Astrocyte (in vitro differentiated cells and primary cell): Measurements from ENCODE around the gene GKAP1. TPM values are rescaled to one million over a fixed set of nuclear protein-coding genes. Genes with fewer than 3 reads are reported as not detected.

Experiments
- DNase-seq: peaks from one replicate; pipeline ENCODE4 v3.0.0-alpha.2; 2010; ENCODE audit warnings: low read depth
- FAIRE-seq: peaks from 2 replicates; lab custom pipeline; 2011; peaks lifted over from hg19 to GRCh38; lab: Jason Lieb, UNC
- H2AFZ ChIP-seq: 2 replicates; pipeline ENCODE4 v1.6.0; 2012; ENCODE audit warnings: low read depth, low read length, inconsistent platforms
- H3K27ac ChIP-seq: 2 replicates; pipeline ENCODE4 v1.5.1; 2011; ENCODE audit warnings: low read depth, low read length, inconsistent platforms
- H3K27me3 ChIP-seq: 2 replicates; pipeline ENCODE4 v1.6.0; 2011; ENCODE audit warnings: low read length, inconsistent platforms; ENCODE audit not compliant: insufficient read depth
- H3K36me3 ChIP-seq: 2 replicates; pipeline ENCODE4 v1.5.1; 2011; ENCODE audit warnings: low read length, inconsistent platforms; ENCODE audit not compliant: insufficient read depth
- H3K4me1 ChIP-seq: 2 replicates; pipeline ENCODE4 v1.5.1; 2011; ENCODE audit warnings: low read length, inconsistent platforms; ENCODE audit not compliant: insufficient read depth
- H3K4me2 ChIP-seq: 2 replicates; pipeline ENCODE4 v1.6.0; 2012; ENCODE audit warnings: low read length, inconsistent platforms
- H3K4me3 ChIP-seq: 2 replicates; pipeline ENCODE4 v1.5.1; 2011; ENCODE audit warnings: low read depth, mild to moderate bottlenecking, low read length, inconsistent platforms; ENCODE audit not compliant: insufficient read depth
- H3K79me2 ChIP-seq: 2 replicates; pipeline ENCODE4 v1.6.0; 2012; ENCODE audit warnings: mild to moderate bottlenecking, low read length, inconsistent platforms; ENCODE audit not compliant: insufficient read depth
- H3K9ac ChIP-seq: 2 replicates; pipeline ENCODE4 v1.6.0; 2012; ENCODE audit warnings: mild to moderate bottlenecking, low read length, inconsistent platforms
- H3K9me3 ChIP-seq: 2 replicates; pipeline ENCODE4 v1.5.1; 2012; ENCODE audit warnings: low read depth, mild to moderate bottlenecking, low read length, inconsistent platforms; ENCODE audit not compliant: insufficient read depth
- H4K20me1 ChIP-seq: 2 replicates; pipeline ENCODE4 v1.6.0; 2012; ENCODE audit warnings: low read length, inconsistent platforms; ENCODE audit not compliant: insufficient read depth
- H3K27ac Mint-ChIP-seq: one replicate; pipeline ENCODE4 v1.8.0; 2021; ENCODE audit warnings: mild to moderate bottlenecking, mixed read lengths; ENCODE audit not compliant: unreplicated experiment
- H3K27me3 Mint-ChIP-seq: one replicate; pipeline ENCODE4 v1.8.0; 2021; ENCODE audit warnings: low read depth, mixed read lengths; ENCODE audit not compliant: unreplicated experiment
- H3K36me3 Mint-ChIP-seq: one replicate; pipeline ENCODE4 v1.8.0; 2021; ENCODE audit warnings: low read depth, mixed read lengths; ENCODE audit not compliant: unreplicated experiment
- H3K4me1 Mint-ChIP-seq: one replicate; pipeline ENCODE4 v1.8.0; 2021; ENCODE audit warnings: low read depth, mixed read lengths; ENCODE audit not compliant: unreplicated experiment
- H3K4me3 Mint-ChIP-seq: one replicate; pipeline ENCODE4 v1.8.0; 2021; ENCODE audit warnings: mild to moderate bottlenecking, moderate library complexity, mixed read lengths; ENCODE audit not compliant: unreplicated experiment
- H3K9me3 Mint-ChIP-seq: one replicate; pipeline ENCODE4 v1.8.0; 2021; ENCODE audit warnings: mild to moderate bottlenecking, mixed read lengths; ENCODE audit not compliant: unreplicated experiment
- CTCF ChIP-seq: IDR thresholded peaks from 2 replicates; pipeline ENCODE4 v1.5.1; 2011; ENCODE audit warnings: low read depth, mild to moderate bottlenecking, inconsistent platforms, low read length, moderate library complexity; ENCODE audit not compliant: insufficient read depth
- EZH2 ChIP-seq: IDR thresholded peaks from 2 replicates; pipeline ENCODE4 v1.6.1; 2012; ENCODE audit warnings: mild to moderate bottlenecking, low read length, inconsistent platforms; ENCODE audit not compliant: insufficient read depth
- total RNA-seq: library from RNA; stranded (reverse); gene quantifications from 2 replicates; pipeline ENCODE4 v1.2.1, GENCODE V29; 2021

GKAP1 gene
- total RNA-seq, 1 donor from 2014 or later = 1.2 TPM

GRCh38 chr9:83708515-83709158 is 108.9 kb downstream of the GKAP1 start:
- Histone ChIP-seq H3K9ac (peak overlapping the region; percentile 96), H3K27ac (peak overlapping the region; percentile 100), H3K79me2 (peaks cover 51% of the 10 kb centered on the region), H3K4me2 (peak overlapping the region; percentile 92), H3K4me3 (peak overlapping the region; percentile 84), H3K36me3 (no peaks in the 10 kb centered on the region), H3K27me3 (no peaks in the 10 kb centered on the region), H3K4me1 (peaks cover 5% of the 10 kb centered on the region), H3K9me3 (no peaks in the 10 kb centered on the region), H2AFZ (peak overlapping the region; percentile 99), H4K20me1 (peaks cover 34% of the 10 kb centered on the region)
- FAIRE-seq (no peak), DNase-seq (peak; percentile 33)
- Mint-ChIP-seq H3K4me3 (peak overlapping the region; percentile 92), H3K36me3 (no peaks in the 10 kb centered on the region), H3K27me3 (no peaks in the 10 kb centered on the region), H3K9me3 (no peaks in the 10 kb centered on the region), H3K4me1 (peaks cover 6% of the 10 kb centered on the region), H3K27ac (peak overlapping the region; percentile 99)
- TF ChIP-seq EZH2 (no peak), CTCF (no peak)

- FAIRE-seq (no peak), DNase-seq (peak; percentile 90)
- H3K9me3 Mint-ChIP-seq = no peaks in the 10 kb centered on the region
- H3K27me3 ChIP-seq = no peaks in the 10 kb centered on the region
- no peaks in the 10 kb centered on the region for H3K9me3 ChIP-seq
- TF ChIP-seq CTCF = no peak
- no peak for TF ChIP-seq EZH2
- H4K20me1 ChIP-seq = peaks cover 41% of the 10 kb centered on the region
- H3K79me2 ChIP-seq = peaks cover 58% of the 10 kb centered on the region
- H3K27ac Mint-ChIP-seq = peak within 1 kb of the TSS; percentile 99
- peak within 1 kb of the TSS; percentile 96 for H3K9ac ChIP-seq
- H3K4me2 ChIP-seq = peak within 1 kb of the TSS; percentile 92
- H3K4me3 Mint-ChIP-seq = peak within 1 kb of the TSS; percentile 92
- peak within 1 kb of the TSS; percentile 99 for H2AFZ ChIP-seq
- no peaks in the 10 kb centered on the region for H3K36me3 Mint-ChIP-seq
- H3K4me1 ChIP-seq = peaks cover 5% of the 10 kb centered on the region
- H3K4me3 ChIP-seq = peak within 1 kb of the TSS; percentile 84
- H3K4me1 Mint-ChIP-seq = peaks cover 6% of the 10 kb centered on the region
- peak within 1 kb of the TSS; percentile 100 for H3K27ac ChIP-seq
- no peaks in the 10 kb centered on the region for H3K27me3 Mint-ChIP-seq
- no peaks in the 10 kb centered on the region for H3K36me3 ChIP-seq
Observed at GRCh38 chr9:83707768-83708514, 109.6 kb downstream of the GKAP1 start, which contains the start of gene UBQLN1. Gene UBQLN1 (minus strand): TSS chr9:83707958. CDS start chr9:83707679, 279 bp downstream.

- H3K27me3 Mint-ChIP-seq = no peaks in the 10 kb centered on the region
- H3K4me1 ChIP-seq = peaks cover 5% of the 10 kb centered on the region
- peak overlapping the region; percentile 84 for H3K4me3 ChIP-seq
- TF ChIP-seq EZH2 (no peak), CTCF (no peak)
- H3K4me2 ChIP-seq = peak overlapping the region; percentile 92
- H4K20me1 ChIP-seq = peaks cover 46% of the 10 kb centered on the region
- H2AFZ ChIP-seq = peak overlapping the region; percentile 99
- H3K27ac ChIP-seq = peak overlapping the region; percentile 100
- no peaks in the 10 kb centered on the region for H3K36me3 ChIP-seq
- no peaks in the 10 kb centered on the region for H3K9me3 Mint-ChIP-seq
- H3K4me1 Mint-ChIP-seq = peaks cover 6% of the 10 kb centered on the region
- H3K79me2 ChIP-seq = peaks cover 63% of the 10 kb centered on the region
- H3K27me3 ChIP-seq = no peaks in the 10 kb centered on the region
- no peak overlapping the region for H3K27ac Mint-ChIP-seq
- no peaks in the 10 kb centered on the region for H3K9me3 ChIP-seq
- H3K36me3 Mint-ChIP-seq = no peaks in the 10 kb centered on the region
- peak overlapping the region; percentile 96 for H3K9ac ChIP-seq
- FAIRE-seq (no peak), DNase-seq (peak; percentile 70)
- H3K4me3 Mint-ChIP-seq = peak overlapping the region; percentile 92
Observed at GRCh38 chr9:83707518-83707767, 110.1 kb downstream of the GKAP1 start.
